Hepatocyte (in vitro differentiated cells): Measurements from ENCODE around the gene LHX3. TPM values are rescaled to one million over a fixed set of nuclear protein-coding genes. Genes with fewer than 3 reads are reported as not detected.
A peak's percentile ranks its signal among the peaks of the same experiment; 100 is the strongest.

Source experiments
- DNase-seq: peaks from one replicate; pipeline ENCODE4 v3.0.0-alpha.2; 2016; ENCODE audit warnings: low spot score
- H2AFZ ChIP-seq: fragments of 200-600 bp; sonication (generic); 2 replicates; pipeline ENCODE4 v1.6.0; 2016; ENCODE audit warnings: antibody characterized with exemption, mild to moderate bottlenecking
- H3K27ac ChIP-seq: fragments of 200-600 bp; sonication (generic); 2 replicates; pipeline ENCODE4 v1.5.1; 2016; ENCODE audit warnings: mild to moderate bottlenecking
- H3K27me3 ChIP-seq: fragments of 200-600 bp; sonication (generic); 2 replicates; pipeline ENCODE4 v1.6.1; 2016
- H3K36me3 ChIP-seq: fragments of 200-600 bp; sonication (generic); replicated peaks from 2 replicates; pipeline ENCODE4 v1.5.1; 2016; ENCODE audit warnings: low read depth; ENCODE audit not compliant: insufficient read depth
- H3K4me1 ChIP-seq: fragments of 200-600 bp; sonication (generic); 2 replicates; pipeline ENCODE4 v1.5.1; 2016; ENCODE audit warnings: mild to moderate bottlenecking, moderate library complexity; ENCODE audit not compliant: insufficient read depth
- H3K4me2 ChIP-seq: fragments of 200-600 bp; sonication (generic); 2 replicates; pipeline ENCODE4 v1.6.0; 2016
- H3K4me3 ChIP-seq: fragments of 200-600 bp; sonication (generic); 2 replicates; pipeline ENCODE4 v1.5.1; 2016; ENCODE audit warnings: mild to moderate bottlenecking
- H3K79me2 ChIP-seq: fragments of 200-600 bp; sonication (generic); 2 replicates; pipeline ENCODE4 v1.6.0; 2017; ENCODE audit warnings: mild to moderate bottlenecking
- H3K9me2 ChIP-seq: fragments of 200-600 bp; sonication (generic); replicated peaks from 2 replicates; pipeline ENCODE4 v1.6.0; 2017; ENCODE audit warnings: mild to moderate bottlenecking; ENCODE audit not compliant: insufficient read depth
- H3K9me3 ChIP-seq: fragments of 200-600 bp; sonication (generic); 2 replicates; pipeline ENCODE4 v1.5.1; 2016; ENCODE audit warnings: low read depth, mild to moderate bottlenecking
- H4K20me1 ChIP-seq: fragments of 200-600 bp; sonication (generic); 2 replicates; pipeline ENCODE4 v1.6.0; 2016; ENCODE audit warnings: mild to moderate bottlenecking; ENCODE audit not compliant: insufficient read depth, poor library complexity, severe bottlenecking
- EZH2 ChIP-seq: fragments of 200-600 bp; sonication (generic); IDR thresholded peaks from 2 replicates; pipeline ENCODE4 v1.6.1; 2016; ENCODE audit warnings: antibody characterized with exemption, mild to moderate bottlenecking, borderline replicate concordance
- EZH2phosphoT487 ChIP-seq: fragments of 200-600 bp; sonication (generic); IDR thresholded peaks from one replicate; pipeline ENCODE4 v1.6.1; 2018; ENCODE audit warnings: antibody characterized with exemption, mild to moderate bottlenecking, low read depth, moderate library complexity; ENCODE audit not compliant: unreplicated experiment, severe bottlenecking
- WGBS: methylation state at CpG from one replicate; pipeline ENCODE4 v1.1.6; 2016; ENCODE audit warnings: low lambda C conversion rate; ENCODE audit errors: missing lambda C conversion rate; 5-methylcytosine and 5-hydroxymethylcytosine counted together
- polyA plus RNA-seq: library from polyadenylated mRNA; unstranded; fragments of >200 nt; fragmentation: Nextera tagmentation; extraction: Ambion mirVana; gene quantifications from 2 replicates; pipeline ENCODE4 v1.2.1, GENCODE V29; 2016
- total RNA-seq: library from RNA; depleted of rRNA; stranded (reverse); fragments of >200 nt; gene quantifications from 2 replicates; pipeline ENCODE4 v1.2.3, GENCODE V29; 2014
- TF ChIP-seq, protein P1 (sequence below): fragments of 200-600 bp; sonication (generic); IDR thresholded peaks from 2 replicates; pipeline ENCODE4 v1.5.1; 2016; ENCODE audit warnings: antibody characterized with exemption, mild to moderate bottlenecking; ENCODE audit not compliant: poor library complexity

Gene LHX3
- total and polyA plus RNA-seq, 2 experiments from 2014 or later: not detected

GRCh38 chr9:136203408-136204144 is 1.4 kb downstream of the LHX3 start:
- H3K9me3 ChIP-seq: no peaks in the 10 kb centered on the region
- H3K4me3 ChIP-seq: no peak overlapping the region
- WGBS: 43% methylated on average over 32 of the region's 33 CpGs
- no peaks in the 10 kb centered on the region for H3K9me2 ChIP-seq
- H3K36me3 ChIP-seq: no peaks in the 10 kb centered on the region
- no peaks in the 10 kb centered on the region for H3K4me1 ChIP-seq
- DNase-seq: no peak
- TF ChIP-seq, protein P1, sequence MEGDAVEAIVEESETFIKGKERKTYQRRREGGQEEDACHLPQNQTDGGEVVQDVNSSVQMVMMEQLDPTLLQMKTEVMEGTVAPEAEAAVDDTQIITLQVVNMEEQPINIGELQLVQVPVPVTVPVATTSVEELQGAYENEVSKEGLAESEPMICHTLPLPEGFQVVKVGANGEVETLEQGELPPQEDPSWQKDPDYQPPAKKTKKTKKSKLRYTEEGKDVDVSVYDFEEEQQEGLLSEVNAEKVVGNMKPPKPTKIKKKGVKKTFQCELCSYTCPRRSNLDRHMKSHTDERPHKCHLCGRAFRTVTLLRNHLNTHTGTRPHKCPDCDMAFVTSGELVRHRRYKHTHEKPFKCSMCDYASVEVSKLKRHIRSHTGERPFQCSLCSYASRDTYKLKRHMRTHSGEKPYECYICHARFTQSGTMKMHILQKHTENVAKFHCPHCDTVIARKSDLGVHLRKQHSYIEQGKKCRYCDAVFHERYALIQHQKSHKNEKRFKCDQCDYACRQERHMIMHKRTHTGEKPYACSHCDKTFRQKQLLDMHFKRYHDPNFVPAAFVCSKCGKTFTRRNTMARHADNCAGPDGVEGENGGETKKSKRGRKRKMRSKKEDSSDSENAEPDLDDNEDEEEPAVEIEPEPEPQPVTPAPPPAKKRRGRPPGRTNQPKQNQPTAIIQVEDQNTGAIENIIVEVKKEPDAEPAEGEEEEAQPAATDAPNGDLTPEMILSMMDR: no peak
- TF ChIP-seq EZH2phosphoT487: no peak
- peak; percentile 21 for TF ChIP-seq EZH2
- no peak overlapping the region for H3K4me2 ChIP-seq
- H4K20me1 ChIP-seq: peaks cover 12% of the 10 kb centered on the region
- H3K27me3 ChIP-seq: peaks cover 63% of the 10 kb centered on the region
- no peak overlapping the region for H2AFZ ChIP-seq
- H3K79me2 ChIP-seq: no peaks in the 10 kb centered on the region
- H3K27ac ChIP-seq: no peak overlapping the region

GRCh38 chr9:136202454-136203407 is 2.2 kb downstream of the LHX3 start:
- TF ChIP-seq EZH2phosphoT487 (no peak), EZH2 (peak; percentile 70)
- H3K4me3 ChIP-seq: no peak overlapping the region
- no peaks in the 10 kb centered on the region for H3K36me3 ChIP-seq
- no peaks in the 10 kb centered on the region for H3K9me3 ChIP-seq
- no peaks in the 10 kb centered on the region for H3K79me2 ChIP-seq
- 37% methylated on average over 59 of the region's 99 CpGs for WGBS
- H4K20me1 ChIP-seq: peaks cover 12% of the 10 kb centered on the region
- no peak overlapping the region for H3K4me2 ChIP-seq
- H2AFZ ChIP-seq: no peak overlapping the region
- peaks cover 72% of the 10 kb centered on the region for H3K27me3 ChIP-seq
- no peaks in the 10 kb centered on the region for H3K9me2 ChIP-seq
- no peaks in the 10 kb centered on the region for H3K4me1 ChIP-seq
- H3K27ac ChIP-seq: no peak overlapping the region
- DNase-seq: no peak

GRCh38 chr9:136201609-136202453 is 3.1 kb downstream of the LHX3 start:
- DNase-seq: peak; percentile 69

More at GRCh38 chr9:136201609-136202453, 3.1 kb downstream of the LHX3 start:
- no peaks in the 10 kb centered on the region for H3K79me2 ChIP-seq
- no peaks in the 10 kb centered on the region for H3K9me3 ChIP-seq
- peaks cover 81% of the 10 kb centered on the region for H3K27me3 ChIP-seq
- no peaks in the 10 kb centered on the region for H3K36me3 ChIP-seq
- no peak overlapping the region for H2AFZ ChIP-seq
- TF ChIP-seq, protein P1: no peak
- no peak for TF ChIP-seq EZH2
- no peak for TF ChIP-seq EZH2phosphoT487
- H4K20me1 ChIP-seq: peaks cover 12% of the 10 kb centered on the region
- H3K27ac ChIP-seq: no peak overlapping the region
- no peaks in the 10 kb centered on the region for H3K4me1 ChIP-seq
- H3K9me2 ChIP-seq: no peaks in the 10 kb centered on the region
- 24% methylated on average over 45 of the region's 85 CpGs for WGBS
- H3K4me3 ChIP-seq: no peak overlapping the region
- no peak overlapping the region for H3K4me2 ChIP-seq
